Ovary (tissue), 10 donors: ENCODE results near the gene HSDL2. TPM values are rescaled to one million over a fixed set of nuclear protein-coding genes. Genes with fewer than 3 reads are reported as not detected.
A peak's percentile ranks its signal among the peaks of the same experiment; 100 is the strongest.

Source experiments
- DNase-seq, 5 donors: peaks; one replicate each; pipeline ENCODE4 v3.0.0-alpha.2; 2019 to 2020
- H3K27ac ChIP-seq, 2 donors: fragments of 200-600 bp; one replicate each; pipeline versions ENCODE4 v1.5.1 to v1.8.0; 2019 to 2022
- H3K27me3 ChIP-seq: fragments of 200-600 bp; one replicate; pipeline ENCODE4 v1.8.0; 2022
- H3K36me3 ChIP-seq: fragments of 200-600 bp; sonication (generic); one replicate; pipeline ENCODE4 v1.5.1; 2019
- H3K4me1 ChIP-seq: one replicate; pipeline ENCODE4 v1.8.1; 2013; ENCODE audit warnings: mild to moderate bottlenecking, moderate library complexity; ENCODE audit not compliant: insufficient read depth
- H3K4me3 ChIP-seq: fragments of 200-600 bp; sonication (generic); one replicate; pipeline ENCODE4 v1.5.1; 2017
- H3K9me3 ChIP-seq, 2 donors: fragments of 200-600 bp in 1 of 2; sonication (generic) in 1 of 2; one replicate each; pipeline versions ENCODE4 v1.5.1 to v1.8.1; 2013 to 2019; ENCODE audit warnings: mild to moderate bottlenecking in 1 of 2, moderate library complexity in 1 of 2
- EP300 ChIP-seq: sonication (generic); formaldehyde crosslinking; IDR thresholded peaks from one replicate; pipeline ENCODE4 v1.6.1; 2017; ENCODE audit warnings: antibody characterized with exemption
- POLR2A ChIP-seq: fragments of 450-650 bp; IDR thresholded peaks from one replicate; pipeline ENCODE4 v1.6.1; 2017; ENCODE audit warnings: antibody characterized with exemption, mild to moderate bottlenecking, moderate library complexity
- WGBS, 3 donors: extraction: QIAGEN DNeasy Blood & Tissue Kit in 1 of 3; methylation state at CpG; one replicate each; pipeline versions ENCODE4 v1.1.5 to v1.1.7; 2013 to 2017; 5-methylcytosine and 5-hydroxymethylcytosine counted together
- intact Hi-C, 4 donors: fragments of 100-400 bp; cut with DNase I; formaldehyde crosslinking; loops; one replicate each; pipeline versions ENCODE4 v1.11.0 to v1.15.1; 2022 to 2023
- long read RNA-seq, 3 donors: library from polyadenylated mRNA in 2 of 3; unstranded in 2 of 3; transcript quantifications; one replicate each; pipeline ENCODE4 v2.0.0 and lab custom pipeline, GENCODE V29; 2021 to 2026
- polyA plus RNA-seq, 2 donors: library from polyadenylated mRNA; stranded (reverse); fragments of 200-250 nt in 1 of 2; fragments of 350-450 nt in 1 of 2; fragmentation: Illumina TruSeq in 1 of 2; extraction: RNeasy Lipid Tissue Mini Kit (QIAGEN cat#74804) in 1 of 2; gene quantifications; one replicate each; pipeline ENCODE4 v1.2.3, GENCODE V29; 2013 to 2014
- total RNA-seq, 7 donors: library from RNA; depleted of rRNA in 2 of 7; stranded (reverse); fragments of >200 nt in 2 of 7; fragmentation: NEBNext Ultra II Directional in 3 of 7; extraction: Animal tissue kit (Norgen Biotek cat#: 25700) in 3 of 7; gene quantifications; one replicate each; pipeline versions ENCODE4 v1.1.0 to v1.2.4, GENCODE V29; 2016 to 2023
- TF ChIP-seq, protein P1 (sequence below), 3 donors: fragments of 450-650 bp in 2 of 3; fragments of 200-600 bp in 1 of 3; IDR thresholded peaks; one replicate each; pipeline versions ENCODE4 v1.5.1 to v1.8.0; 2016 to 2022; ENCODE audit warnings: antibody characterized with exemption in 3 of 3, mild to moderate bottlenecking in 1 of 3
- donor health status: DM: no; HTN: no; CAD: no; lungs with moderate emphysema.
- donor health status: DM: no; HTN: no; CAD: no.
- donor health status: Bipolar disorder and iron deficiency.
- donor health status: DM: yes; HTN: yes; CAD: no.
- donor health status: DM: no; HTN: no; CAD: no.
- donor health status: DM: yes; HTN: yes; CAD: no.

HSDL2 gene
- 10 to 100 TPM; 44.8 to 79.9 (median 66.1) TPM for total RNA-seq
- 10 to 100 TPM; 51.9 to 71.6 TPM for polyA plus RNA-seq
- long read RNA-seq, donor 1, transcript HSDL2-202 (11 exons, 3,350 nt), result major isoform, 122 of 165 reads
- long read RNA-seq, donor 1, partial matches to known transcripts, result 19 of 165 reads
- long read RNA-seq, donor 1, other reads (novel, unspliced or antisense), result 21 of 165 reads
- long read RNA-seq, donor 2, transcript HSDL2-202 (11 exons, 3,350 nt), result major isoform, 7 of 30 reads
- long read RNA-seq, donor 2, partial matches to known transcripts, result 23 of 30 reads
- long read RNA-seq, donor 2, other reads (novel, unspliced or antisense), result 0 of 30 reads
- long read RNA-seq, donor 3, transcript HSDL2-202 (11 exons, 3,350 nt), result major isoform, 115 of 135 reads
- long read RNA-seq, donor 3, transcript HSDL2-201 (9 exons, 2,983 nt), result minor isoform, 7 of 135 reads
- long read RNA-seq, donor 3, partial matches to known transcripts, result 4 of 135 reads
- long read RNA-seq, donor 3, other reads (novel, unspliced or antisense), result 9 of 135 reads

DNA sequence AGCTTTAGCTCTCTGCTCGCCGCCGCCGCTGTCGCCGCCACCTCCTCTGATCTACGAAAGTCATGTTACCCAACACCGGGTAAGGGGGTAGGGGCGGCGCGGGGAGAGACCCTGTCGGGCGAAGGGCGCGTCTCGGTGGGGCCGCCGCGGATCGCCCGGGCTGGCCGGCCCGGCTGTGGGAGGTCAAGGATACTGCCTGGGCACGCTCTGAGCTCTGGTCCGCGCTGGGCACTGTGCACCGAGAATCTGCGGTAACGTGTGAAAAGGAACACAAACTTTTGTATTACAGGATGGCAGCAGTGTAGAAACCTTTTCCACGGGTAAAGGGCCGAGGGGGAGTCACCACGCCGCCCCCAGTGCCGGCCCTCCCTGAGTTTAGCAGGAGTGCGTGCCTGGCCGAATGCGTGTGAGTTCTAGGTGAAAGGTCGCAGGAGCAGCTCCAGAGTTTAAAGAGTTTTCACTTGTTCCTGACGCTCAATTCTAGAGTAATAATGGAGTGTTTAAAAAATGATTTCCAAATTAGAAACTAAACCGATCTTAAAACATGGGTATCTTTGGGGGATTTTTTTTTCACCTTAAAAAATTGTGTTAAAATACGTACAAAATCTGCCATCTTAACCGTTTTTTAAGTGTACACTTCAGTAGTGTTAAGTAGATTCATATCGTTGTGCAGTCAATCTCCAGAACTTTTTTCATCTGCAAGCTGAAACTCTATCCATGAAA lies at the start of gene HSDL2:
Gene HSDL2, plus strand, starts transcription at position 7 of the 723 bp plus-strand sequence. Its CDS starts 56 bp downstream, at position 63.
- Histone ChIP-seq H3K27ac (peak within 1 kb of the TSS; percentile 88 to 95), H3K27me3 (no peaks in the 10 kb centered on the region), H3K4me3 (peak within 1 kb of the TSS; percentile 62), H3K4me1 (peaks cover 19% of the 10 kb centered on the region), H3K36me3 (no peaks in the 10 kb centered on the region), H3K9me3 (no peaks in the 10 kb centered on the region)
- 0 to 1% (median 0%) methylated on average over 38 to 43 of the region's 43 CpGs for WGBS, 3 donors
- intact Hi-C loops, result loop anchor here in 1 of 4 donors (10.0 kb wide), 1 partner anchor 105 kb away; the partner anchor contains the start of gene KIAA1958
- DNase-seq, result peak in 1 of 5 donors; percentile 65
- TF ChIP-seq, protein P1, sequence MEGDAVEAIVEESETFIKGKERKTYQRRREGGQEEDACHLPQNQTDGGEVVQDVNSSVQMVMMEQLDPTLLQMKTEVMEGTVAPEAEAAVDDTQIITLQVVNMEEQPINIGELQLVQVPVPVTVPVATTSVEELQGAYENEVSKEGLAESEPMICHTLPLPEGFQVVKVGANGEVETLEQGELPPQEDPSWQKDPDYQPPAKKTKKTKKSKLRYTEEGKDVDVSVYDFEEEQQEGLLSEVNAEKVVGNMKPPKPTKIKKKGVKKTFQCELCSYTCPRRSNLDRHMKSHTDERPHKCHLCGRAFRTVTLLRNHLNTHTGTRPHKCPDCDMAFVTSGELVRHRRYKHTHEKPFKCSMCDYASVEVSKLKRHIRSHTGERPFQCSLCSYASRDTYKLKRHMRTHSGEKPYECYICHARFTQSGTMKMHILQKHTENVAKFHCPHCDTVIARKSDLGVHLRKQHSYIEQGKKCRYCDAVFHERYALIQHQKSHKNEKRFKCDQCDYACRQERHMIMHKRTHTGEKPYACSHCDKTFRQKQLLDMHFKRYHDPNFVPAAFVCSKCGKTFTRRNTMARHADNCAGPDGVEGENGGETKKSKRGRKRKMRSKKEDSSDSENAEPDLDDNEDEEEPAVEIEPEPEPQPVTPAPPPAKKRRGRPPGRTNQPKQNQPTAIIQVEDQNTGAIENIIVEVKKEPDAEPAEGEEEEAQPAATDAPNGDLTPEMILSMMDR (IDR thresholded peaks at IDR 0.05), result no peak
- TF ChIP-seq POLR2A, result no peak
- no peak for TF ChIP-seq EP300

DNA sequence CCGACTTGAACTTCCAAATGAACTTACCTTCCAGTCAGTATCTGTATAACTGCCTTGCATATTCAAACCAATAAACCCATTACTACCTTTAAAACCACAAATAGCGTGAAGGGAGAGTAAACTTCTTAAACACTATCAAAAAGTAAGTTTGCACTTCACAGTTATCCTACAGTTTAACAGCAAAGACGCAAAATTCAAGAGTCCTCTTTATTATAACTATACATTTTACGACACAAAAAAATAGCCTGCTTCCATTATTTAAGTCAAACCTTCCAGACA lies 48.3 kb upstream of the HSDL2 start:
- TF ChIP-seq POLR2A, result no peak
- TF ChIP-seq, protein P1 (IDR thresholded peaks at IDR 0.05), result no peak
- no peak for TF ChIP-seq EP300
- Histone ChIP-seq H3K27me3 (no peaks in the 10 kb centered on the region), H3K4me3 (no peak overlapping the region), H3K36me3 (no peaks in the 10 kb centered on the region), H3K27ac (no peak overlapping the region), H3K4me1 (no peaks in the 10 kb centered on the region), H3K9me3 (no peaks in the 10 kb centered on the region)
- DNase-seq, result no peak
- intact Hi-C loops, result loop anchor here in 1 of 4 donors (5.0 kb wide), 1 partner anchor 164 kb away; no protein-coding TSS in a partner anchor
- 67 to 85% (median 78%) methylated on average over 4 of the region's 4 CpGs for WGBS, 3 donors

DNA sequence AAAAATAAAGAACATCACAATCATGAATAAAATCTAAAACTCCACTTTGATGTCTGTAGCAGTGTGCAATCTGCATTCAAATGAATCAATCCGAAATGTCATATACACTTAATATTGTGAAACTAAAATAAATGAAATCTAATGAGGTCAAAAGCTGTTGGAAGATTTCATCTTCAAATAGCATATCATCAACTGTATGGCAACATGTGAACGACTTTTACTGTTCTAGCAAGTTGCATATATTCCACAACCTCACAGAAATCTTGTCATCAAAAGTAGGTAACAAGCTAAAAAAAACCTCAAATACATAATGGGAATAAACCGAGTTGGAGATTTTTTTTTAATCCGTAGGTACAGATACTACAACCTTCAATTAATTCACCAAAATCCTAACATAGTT lies 47.7 kb upstream of the HSDL2 start:
- 18 to 21% (median 20%) methylated on average over 4 of the region's 4 CpGs for WGBS, 3 donors
- H3K4me1 ChIP-seq, result no peaks in the 10 kb centered on the region
- TF ChIP-seq, protein P1 (IDR thresholded peaks at IDR 0.05), result no peak
- no peak for TF ChIP-seq EP300
- TF ChIP-seq POLR2A, result no peak
- no peaks in the 10 kb centered on the region for H3K27me3 ChIP-seq
- no peak overlapping the region for H3K27ac ChIP-seq
- peak overlapping the region; percentile 95 for H3K4me3 ChIP-seq
- H3K9me3 ChIP-seq, result no peaks in the 10 kb centered on the region
- intact Hi-C loops, result loop anchor here in 1 of 4 donors (5.0 kb wide), 1 partner anchor 165 kb away; no protein-coding TSS in a partner anchor
- no peak for DNase-seq
- no peaks in the 10 kb centered on the region for H3K36me3 ChIP-seq

- no peak for TF ChIP-seq POLR2A
- no peak for TF ChIP-seq EP300
- TF ChIP-seq, protein P1 (IDR thresholded peaks at IDR 0.05), result no peak
- Histone ChIP-seq H3K4me1 (no peaks in the 10 kb centered on the region), H3K4me3 (peak overlapping the region; percentile 95), H3K27ac (peak overlapping the region; percentile 93 to 99), H3K36me3 (no peaks in the 10 kb centered on the region), H3K27me3 (no peaks in the 10 kb centered on the region), H3K9me3 (no peaks in the 10 kb centered on the region)
- intact Hi-C loops, result loop anchor here in 1 of 4 donors (5.0 kb wide), 1 partner anchor 165 kb away; no protein-coding TSS in a partner anchor
- no peak for DNase-seq
- WGBS, 3 donors, result 0 to 1% (median 0%) methylated on average over 19 of the region's 19 CpGs
Observed at GRCh38 chr9:112332674-112332976, 47.3 kb upstream of the HSDL2 start.
